Cerebellar cortex (tissue), 1 donor: ENCODE results near the gene RAB44.
A peak's percentile ranks its signal among the peaks of the same experiment; 100 is the strongest.

ENCODE experiments used
- DNase-seq: peaks from one replicate; pipeline ENCODE4 v3.0.0-alpha.2; 2015; ENCODE audit warnings: low spot score

Gene RAB44

DNA sequence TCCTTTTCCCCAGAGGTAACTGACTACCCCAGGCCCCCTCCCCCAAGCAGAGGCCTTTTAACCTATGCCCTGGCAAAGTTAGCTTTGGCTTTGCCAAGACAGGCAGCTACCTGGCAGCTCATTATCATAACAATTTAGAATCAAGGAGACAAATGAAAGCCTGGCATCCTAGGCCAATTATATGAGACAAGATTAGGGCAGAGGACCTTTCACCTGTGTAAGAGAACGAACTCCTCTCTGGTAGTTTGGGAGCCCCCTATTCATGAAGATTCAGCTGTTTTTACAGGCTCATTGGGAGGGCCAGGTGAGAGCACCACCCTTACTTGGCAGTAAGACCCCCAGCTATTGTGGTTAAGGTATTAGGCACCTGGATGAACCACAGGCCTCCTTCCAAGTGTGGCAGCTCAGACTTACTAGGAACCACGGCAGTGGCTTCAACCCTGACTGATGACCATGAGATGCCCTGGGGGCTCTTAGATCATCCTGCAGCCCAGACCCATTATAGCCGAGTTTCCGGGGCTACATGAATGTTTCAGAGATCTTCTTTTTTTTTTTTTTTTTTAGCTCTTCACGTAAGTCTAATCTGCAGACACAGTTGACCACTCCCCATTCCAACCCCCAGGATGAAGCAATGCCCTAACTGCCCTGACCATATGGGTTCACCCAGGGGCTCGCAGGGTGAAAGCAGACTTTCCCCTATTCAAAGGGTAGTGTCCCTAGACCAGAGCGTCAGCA lies 56.2 kb downstream of the RAB44 start:
- no peak for DNase-seq

- no peak for DNase-seq
These were observed 57.2 kb downstream of the RAB44 start for GRCh38 chr6:36754582-36755434.

GRCh38 chr6:36755435-36756348 lies 58.1 kb downstream of the RAB44 start:
- DNase-seq = no peak

GRCh38 chr6:36756786-36757185 lies 59.2 kb downstream of the RAB44 start:
- no peak for DNase-seq

DNA sequence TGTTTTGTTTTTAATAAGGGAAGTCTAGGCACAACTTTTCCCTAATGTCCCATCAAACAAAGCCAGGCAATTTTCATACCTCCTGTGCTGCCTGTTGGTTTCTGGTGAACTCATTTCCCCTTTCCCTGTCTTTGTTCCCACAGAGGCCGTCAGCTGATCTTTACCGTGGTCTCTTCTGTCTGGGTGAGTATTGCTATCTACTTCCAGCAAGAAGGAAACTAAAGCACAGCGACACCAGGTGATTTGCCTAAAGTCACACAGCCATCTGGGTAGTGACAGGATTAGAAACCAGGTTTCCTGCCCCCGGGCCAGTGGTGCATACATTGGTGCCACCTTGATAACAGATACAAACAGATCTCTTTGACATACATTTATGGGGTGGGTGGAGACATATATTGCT lies 59.6 kb downstream of the RAB44 start:
- no peak for DNase-seq

DNA sequence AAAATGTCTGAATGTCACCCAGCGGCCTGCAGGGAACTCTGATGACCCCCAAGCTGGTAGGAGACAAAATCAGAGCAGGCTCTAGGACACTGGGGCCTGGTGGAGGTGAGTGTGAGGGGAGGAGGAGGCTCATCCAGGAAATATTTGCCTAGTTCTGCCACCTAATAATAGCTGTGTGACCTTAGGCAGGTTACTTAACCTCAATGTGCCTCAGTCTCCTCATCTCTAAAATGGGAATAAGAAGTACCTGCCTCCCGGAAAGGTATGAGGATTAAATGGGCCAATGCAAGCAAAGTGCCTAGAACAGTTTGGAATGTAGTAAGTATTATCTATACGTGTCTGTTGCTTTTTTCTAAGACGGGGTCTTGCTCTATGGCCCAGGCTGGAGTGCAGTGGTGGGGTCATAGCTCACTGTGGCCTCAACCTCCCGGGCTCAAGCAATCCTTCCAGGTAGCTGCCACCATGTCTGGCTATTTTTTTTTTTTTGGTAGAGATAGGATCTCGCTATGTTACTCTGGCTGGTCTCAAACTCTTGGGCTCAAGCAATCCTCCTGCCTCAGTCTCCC lies 60.4 kb downstream of the RAB44 start:
- DNase-seq = no peak

GRCh38 chr6:36758516-36759147 lies 61.0 kb downstream of the RAB44 start:
- no peak for DNase-seq

GRCh38 chr6:36759148-36759759 lies 61.6 kb downstream of the RAB44 start:
- DNase-seq = peak; percentile 80

- DNase-seq = no peak
These were observed 63.2 kb downstream of the RAB44 start for GRCh38 chr6:36760685-36761435.

DNA sequence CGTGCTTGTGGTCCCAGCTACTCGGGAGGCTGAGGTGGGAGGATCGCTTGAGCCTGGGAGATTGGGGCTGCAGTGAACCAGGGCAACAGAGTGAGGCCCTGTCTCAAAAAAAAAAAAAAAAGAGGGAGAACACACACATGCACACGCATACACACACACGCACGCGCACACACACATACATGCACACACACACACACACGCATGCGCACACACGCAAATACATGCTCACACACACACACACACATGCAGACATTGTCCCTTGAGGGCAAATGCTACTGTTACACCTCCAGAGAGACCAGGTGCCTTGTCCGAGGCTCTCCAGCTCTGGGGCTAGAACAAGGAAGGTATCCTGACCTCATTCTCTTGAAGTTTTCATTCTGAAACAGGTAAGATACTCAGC lies 64.5 kb downstream of the RAB44 start:
- no peak for DNase-seq

DNA sequence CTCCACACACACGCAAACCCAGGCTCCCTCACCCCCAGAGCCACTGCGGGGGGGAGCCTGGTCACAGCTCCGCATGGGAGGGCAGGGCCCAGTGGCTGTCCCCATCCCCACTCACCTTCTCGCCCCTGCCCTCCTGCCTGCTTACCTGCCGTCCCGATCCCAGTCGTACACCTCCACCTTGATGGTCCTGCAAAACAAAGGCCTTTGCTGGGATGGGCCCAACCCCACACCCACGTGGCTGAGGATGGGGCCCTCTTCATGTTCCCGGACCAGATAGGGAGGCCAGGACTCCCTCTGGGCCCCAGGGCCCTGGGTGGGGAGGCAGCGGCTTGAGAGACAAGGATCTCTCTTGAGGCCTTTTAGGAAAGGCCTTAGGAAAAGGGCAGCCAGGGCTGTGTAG lies 67.6 kb downstream of the RAB44 start:
- DNase-seq = no peak

GRCh38 chr6:36765594-36766398 lies 68.2 kb downstream of the RAB44 start:
- peak; percentile 96 for DNase-seq

GRCh38 chr6:36766399-36766945 lies 68.8 kb downstream of the RAB44 start:
- no peak for DNase-seq

DNA sequence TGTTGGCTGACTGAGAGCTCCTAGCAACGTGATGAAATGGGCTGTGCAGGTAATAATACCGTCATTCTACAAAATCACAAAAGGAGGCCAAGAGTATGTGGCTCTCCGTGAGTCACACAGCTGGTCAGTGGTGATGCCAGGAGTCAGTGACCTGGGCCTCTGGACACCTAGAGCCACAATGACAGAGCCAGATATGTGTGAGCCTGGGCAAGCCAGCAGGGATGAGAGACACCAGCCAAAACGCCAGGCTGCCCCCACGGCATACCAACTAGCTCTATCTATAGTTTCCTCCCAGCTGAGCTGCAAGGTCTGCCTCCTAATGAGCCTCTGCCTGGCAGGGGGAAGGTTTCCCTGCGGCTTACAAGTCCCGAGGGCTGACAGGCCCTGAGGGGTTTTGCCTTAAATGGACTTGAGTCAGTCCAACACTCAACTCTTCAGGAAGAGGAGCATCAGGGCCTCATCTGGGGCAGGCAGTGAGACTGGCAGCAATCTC lies 71.6 kb downstream of the RAB44 start:
- no peak for DNase-seq

GRCh38 chr6:36769676-36770499 lies 72.3 kb downstream of the RAB44 start:
- DNase-seq = no peak

GRCh38 chr6:36771145-36771544 lies 73.5 kb downstream of the RAB44 start:
- DNase-seq = no peak

- DNase-seq = no peak
These were observed 74.8 kb downstream of the RAB44 start for GRCh38 chr6:36772397-36772796.

DNA sequence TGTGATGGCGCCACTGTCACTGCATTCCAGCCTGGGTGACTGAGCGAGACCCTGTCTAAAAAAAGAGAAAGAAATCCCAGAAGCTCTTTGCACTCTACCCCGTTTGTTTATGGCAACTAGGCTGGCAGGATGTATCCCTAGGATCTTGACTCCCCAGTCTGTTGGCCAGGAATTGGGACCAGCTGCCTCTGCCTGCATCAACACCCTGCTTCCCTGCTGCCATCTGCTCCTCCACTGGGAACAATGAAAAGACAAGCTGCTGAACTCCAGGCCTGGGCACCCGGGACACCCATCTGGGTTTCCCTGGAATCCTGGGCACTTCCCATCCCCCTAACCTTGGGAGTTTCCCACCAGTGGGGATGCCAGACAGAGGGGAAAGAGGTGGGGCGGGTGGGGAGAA lies 76.7 kb downstream of the RAB44 start:
- no peak for DNase-seq
